Osteocyte (in vitro differentiated cells): Measurements from ENCODE around the gene NECTIN1. TPM values are rescaled to one million over a fixed set of nuclear protein-coding genes. Genes with fewer than 3 reads are reported as not detected.

Source experiments
- DNase-seq: peaks from one replicate; pipeline ENCODE4 v3.0.0; 2021; ENCODE audit warnings: mixed read lengths; ENCODE audit not compliant: unreplicated experiment; ENCODE audit errors: extremely low spot score
- H3K27ac Mint-ChIP-seq: one replicate; pipeline ENCODE4 v1.8.0; 2021; ENCODE audit warnings: mild to moderate bottlenecking, mixed read lengths; ENCODE audit not compliant: unreplicated experiment
- H3K27me3 Mint-ChIP-seq: one replicate; pipeline ENCODE4 v1.8.0; 2021; ENCODE audit warnings: mixed read lengths; ENCODE audit not compliant: unreplicated experiment
- H3K36me3 Mint-ChIP-seq: one replicate; pipeline ENCODE4 v1.8.0; 2021; ENCODE audit warnings: mixed read lengths; ENCODE audit not compliant: unreplicated experiment
- H3K4me1 Mint-ChIP-seq: one replicate; pipeline ENCODE4 v1.8.0; 2021; ENCODE audit warnings: mixed read lengths; ENCODE audit not compliant: unreplicated experiment
- H3K4me3 Mint-ChIP-seq: one replicate; pipeline ENCODE4 v1.8.0; 2021; ENCODE audit warnings: mild to moderate bottlenecking, moderate library complexity, mixed read lengths; ENCODE audit not compliant: unreplicated experiment
- H3K9me3 Mint-ChIP-seq: one replicate; pipeline ENCODE4 v1.8.0; 2021; ENCODE audit warnings: mixed read lengths; ENCODE audit not compliant: unreplicated experiment
- total RNA-seq: library from RNA; stranded (reverse); gene quantifications from 2 replicates; pipeline ENCODE4 v1.2.1, GENCODE V29; 2021
- TF ChIP-seq, protein P1 (sequence below): fragments of 200-600 bp; sonication (generic); IDR thresholded peaks from 2 replicates; pipeline ENCODE4 v1.5.0; 2021; ENCODE audit warnings: antibody characterized with exemption, mild to moderate bottlenecking, moderate library complexity

NECTIN1 gene
- total RNA-seq, 1 donor from 2014 or later = 7.2 TPM

DNA sequence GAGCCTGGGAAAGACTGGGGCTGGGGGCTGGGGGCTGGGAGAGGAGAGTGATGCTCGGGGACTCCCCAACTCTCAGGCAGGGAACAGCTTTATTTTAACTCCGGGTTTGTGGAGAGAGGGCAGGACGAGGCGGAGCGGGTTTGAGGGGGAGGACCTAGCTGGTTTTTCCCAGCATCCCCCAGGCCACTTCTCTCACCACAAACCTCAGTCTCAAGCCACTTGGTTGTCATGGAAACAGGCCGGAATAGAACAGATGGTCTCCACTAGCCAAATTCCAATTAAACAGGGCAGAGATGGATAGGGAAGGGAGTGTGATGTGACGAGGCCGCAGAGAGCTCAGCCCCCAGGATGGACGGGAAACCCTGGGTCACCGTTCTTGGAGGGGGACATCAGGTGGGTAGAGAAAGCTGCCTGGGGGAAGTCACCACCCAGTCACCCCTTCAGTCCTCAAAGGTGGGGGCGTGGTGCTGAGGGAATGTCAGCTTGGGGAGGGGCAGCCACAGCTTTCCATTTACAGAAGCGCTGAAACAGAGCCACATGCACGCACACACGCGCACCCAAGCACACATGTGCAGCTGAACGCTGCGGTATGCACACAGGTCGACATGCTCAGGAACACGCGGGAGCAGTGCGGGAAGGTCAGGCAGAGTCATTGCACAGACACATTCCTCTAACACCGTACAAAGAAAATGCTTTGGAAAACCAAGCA, 19.2 kb downstream of the NECTIN1 start:
- Mint-ChIP-seq H3K9me3 (no peaks in the 10 kb centered on the region), H3K4me3 (no peak overlapping the region)

DNA sequence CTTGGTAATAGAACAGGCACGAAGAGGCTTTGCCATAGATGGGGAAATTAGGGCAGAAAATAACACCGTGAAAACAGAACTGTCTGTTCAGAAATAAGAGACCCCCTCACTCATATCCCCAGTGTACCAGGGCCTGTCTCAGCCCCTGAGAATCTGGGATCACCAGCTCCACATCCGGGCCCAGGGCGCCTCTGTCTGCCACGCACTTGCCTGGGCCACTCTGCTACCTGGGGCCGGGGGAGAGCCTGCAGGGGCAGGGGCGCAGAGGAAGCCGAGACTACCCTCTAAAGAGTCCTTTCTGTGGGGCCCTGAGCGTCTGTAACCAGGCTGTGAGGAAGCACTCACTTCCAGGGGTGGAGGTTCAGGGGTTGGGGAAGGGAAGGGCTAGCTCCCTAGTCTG, 19.8 kb downstream of the NECTIN1 start:
- Mint-ChIP-seq H3K27me3 (no peaks in the 10 kb centered on the region), H3K4me1 (no peaks in the 10 kb centered on the region), H3K36me3 (no peaks in the 10 kb centered on the region), H3K4me3 (no peak overlapping the region), H3K27ac (no peak overlapping the region), H3K9me3 (no peaks in the 10 kb centered on the region)
- DNase-seq = no peak
- TF ChIP-seq, protein P1, sequence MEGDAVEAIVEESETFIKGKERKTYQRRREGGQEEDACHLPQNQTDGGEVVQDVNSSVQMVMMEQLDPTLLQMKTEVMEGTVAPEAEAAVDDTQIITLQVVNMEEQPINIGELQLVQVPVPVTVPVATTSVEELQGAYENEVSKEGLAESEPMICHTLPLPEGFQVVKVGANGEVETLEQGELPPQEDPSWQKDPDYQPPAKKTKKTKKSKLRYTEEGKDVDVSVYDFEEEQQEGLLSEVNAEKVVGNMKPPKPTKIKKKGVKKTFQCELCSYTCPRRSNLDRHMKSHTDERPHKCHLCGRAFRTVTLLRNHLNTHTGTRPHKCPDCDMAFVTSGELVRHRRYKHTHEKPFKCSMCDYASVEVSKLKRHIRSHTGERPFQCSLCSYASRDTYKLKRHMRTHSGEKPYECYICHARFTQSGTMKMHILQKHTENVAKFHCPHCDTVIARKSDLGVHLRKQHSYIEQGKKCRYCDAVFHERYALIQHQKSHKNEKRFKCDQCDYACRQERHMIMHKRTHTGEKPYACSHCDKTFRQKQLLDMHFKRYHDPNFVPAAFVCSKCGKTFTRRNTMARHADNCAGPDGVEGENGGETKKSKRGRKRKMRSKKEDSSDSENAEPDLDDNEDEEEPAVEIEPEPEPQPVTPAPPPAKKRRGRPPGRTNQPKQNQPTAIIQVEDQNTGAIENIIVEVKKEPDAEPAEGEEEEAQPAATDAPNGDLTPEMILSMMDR = no peak

More for the DNA sequence above, 19.2 kb downstream of the NECTIN1 start:
- TF ChIP-seq, protein P1 = no peak
- Mint-ChIP-seq H3K27ac (no peak overlapping the region), H3K36me3 (no peaks in the 10 kb centered on the region), H3K27me3 (no peaks in the 10 kb centered on the region), H3K4me1 (no peaks in the 10 kb centered on the region)
- no peak for DNase-seq

DNA sequence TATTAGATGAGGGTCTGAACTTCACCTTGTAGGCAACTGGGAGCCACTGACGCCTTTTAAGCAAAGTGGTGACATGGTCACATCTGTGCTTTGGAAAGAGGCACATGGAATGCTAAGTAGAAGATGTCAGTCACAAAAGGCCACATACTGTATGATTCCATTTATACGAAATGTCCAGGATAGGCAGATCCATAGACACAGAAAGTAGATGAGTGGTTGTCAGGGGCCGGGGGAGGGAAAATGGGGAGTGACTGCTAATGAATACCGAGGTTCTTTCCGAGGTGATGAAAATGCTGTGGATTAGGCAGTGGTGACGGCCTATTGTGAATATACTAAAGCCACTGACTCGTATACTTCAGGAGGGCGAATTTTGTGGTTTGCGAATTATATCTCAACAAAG, 20.6 kb downstream of the NECTIN1 start:
- DNase-seq = no peak
- Mint-ChIP-seq H3K27ac (no peak overlapping the region), H3K36me3 (no peaks in the 10 kb centered on the region), H3K4me1 (no peaks in the 10 kb centered on the region), H3K9me3 (no peaks in the 10 kb centered on the region), H3K27me3 (no peaks in the 10 kb centered on the region), H3K4me3 (no peak overlapping the region)
- TF ChIP-seq, protein P1 = no peak

DNA sequence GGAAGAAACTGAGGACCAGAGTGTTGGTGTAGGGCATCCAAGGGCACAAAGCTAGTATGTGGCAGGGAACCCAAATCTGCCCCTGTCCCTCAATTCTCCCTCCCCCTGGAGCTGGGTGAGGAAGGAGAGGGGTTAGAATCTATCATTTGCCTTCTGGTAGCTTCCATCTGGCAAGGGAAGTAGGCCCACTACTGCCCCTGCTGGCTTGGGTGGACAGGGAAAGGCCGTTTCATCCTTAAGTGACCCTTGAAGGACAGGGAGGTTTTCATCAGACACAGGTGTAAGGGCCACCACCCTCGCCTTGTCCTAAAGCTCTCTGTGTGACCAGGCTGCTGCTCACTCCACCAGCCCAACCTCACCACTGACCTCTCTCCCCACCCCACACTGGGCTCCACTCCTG, 22.1 kb downstream of the NECTIN1 start:
- Mint-ChIP-seq H3K36me3 (no peaks in the 10 kb centered on the region), H3K9me3 (no peaks in the 10 kb centered on the region), H3K4me3 (no peak overlapping the region), H3K27me3 (no peaks in the 10 kb centered on the region), H3K4me1 (peaks cover 2% of the 10 kb centered on the region), H3K27ac (no peak overlapping the region)
- TF ChIP-seq, protein P1 = no peak
- DNase-seq = no peak

DNA sequence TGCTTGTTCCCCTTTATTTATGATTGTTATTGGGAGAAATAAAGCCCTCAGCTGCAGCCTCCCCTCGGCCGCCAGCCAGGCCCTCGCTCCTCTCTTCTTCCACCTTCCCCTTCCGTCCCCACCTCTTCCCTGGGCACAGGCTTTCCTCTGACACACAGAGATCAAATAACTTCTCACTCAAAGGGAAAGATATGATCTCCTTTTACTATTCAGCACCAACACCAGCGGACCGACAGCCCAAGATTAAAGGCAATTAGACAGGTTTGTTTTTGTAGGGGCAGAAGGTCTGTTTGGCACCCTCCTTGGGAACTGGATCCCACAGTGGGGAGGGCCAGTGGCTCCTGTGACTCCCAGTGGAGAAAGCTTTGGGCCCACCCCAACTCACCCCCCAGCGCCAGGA, 23.0 kb downstream of the NECTIN1 start:
- no peaks in the 10 kb centered on the region for H3K27me3 Mint-ChIP-seq
- H3K27ac Mint-ChIP-seq = no peak overlapping the region
- H3K4me1 Mint-ChIP-seq = peaks cover 2% of the 10 kb centered on the region
- no peak overlapping the region for H3K4me3 Mint-ChIP-seq
- no peaks in the 10 kb centered on the region for H3K36me3 Mint-ChIP-seq
- H3K9me3 Mint-ChIP-seq = no peaks in the 10 kb centered on the region
- no peak for DNase-seq
- TF ChIP-seq, protein P1 = no peak
